Endothelial cell of umbilical vein (primary cell): Measurements from ENCODE around the gene KDM4C. TPM values are rescaled to one million over a fixed set of nuclear protein-coding genes. Genes with fewer than 3 reads are reported as not detected.

Experiments used
- BruUV-seq: library from RNA; stranded (reverse); fragments of 400-500 nt; replicated peaks from 2 replicates; lab custom pipeline; 2021; lab: Mats Ljungman, UMichigan
- CTCF ChIA-PET: fragments of 300-600, 350-600 bp; sonication (Branson Sonifier 250); formaldehyde crosslinking; loops from one replicate; lab custom pipeline; 2021; ENCODE audit warnings: antibody characterized with exemption, inconsistent platforms; lab: Charles Lee
- POLR2A ChIA-PET: fragments of 300-600, 350-600 bp; sonication (Branson Sonifier 250); formaldehyde crosslinking; loops from one replicate; lab custom pipeline; 2021; ENCODE audit warnings: antibody characterized with exemption, inconsistent platforms; lab: Charles Lee
- DNase-seq: peaks from one replicate; pipeline ENCODE4 v3.0.0-alpha.2; 2011; ENCODE audit warnings: low read depth, low spot score
- FAIRE-seq: peaks from 2 replicates; lab custom pipeline; 2011; peaks lifted over from hg19 to GRCh38; lab: Jason Lieb, UNC
- H2AFZ ChIP-seq: 2 replicates; pipeline ENCODE4 v1.6.0; 2012; ENCODE audit warnings: low read depth, low read length, control low read depth, inconsistent platforms
- H3K27ac ChIP-seq: 2 replicates; pipeline ENCODE4 v1.5.1; 2011; ENCODE audit warnings: low read depth, mild to moderate bottlenecking, control low read depth, low read length, moderate library complexity; ENCODE audit not compliant: insufficient read depth
- H3K27me3 ChIP-seq, 2 experiments: 2 replicates each; pipeline versions ENCODE4 v1.6.0 to v1.6.1; 2011; ENCODE audit warnings: low read length in 2 of 2, mixed read lengths in 1 of 2; ENCODE audit not compliant: control insufficient read depth in 2 of 2, insufficient read depth in 2 of 2
- H3K36me3 ChIP-seq, 2 experiments: 2 replicates in 1 of 2; 3 replicates in 1 of 2; pipeline ENCODE4 v1.5.1; 2011; ENCODE audit warnings: low read length in 2 of 2, mild to moderate bottlenecking in 1 of 2, moderate library complexity in 1 of 2; ENCODE audit not compliant: control insufficient read depth in 2 of 2, insufficient read depth in 2 of 2; ENCODE audit errors: extremely low read depth in 1 of 2
- H3K4me1 ChIP-seq: 3 replicates; pipeline ENCODE4 v1.5.1; 2011; ENCODE audit warnings: mild to moderate bottlenecking, low read length; ENCODE audit not compliant: control insufficient read depth, insufficient read depth; ENCODE audit errors: extremely low read depth
- H3K4me2 ChIP-seq: 2 replicates; pipeline ENCODE4 v1.6.1; 2011; ENCODE audit warnings: low read length, control low read depth, mixed read lengths; ENCODE audit not compliant: insufficient read depth
- H3K4me3 ChIP-seq, 3 experiments: fragments of 200-600 bp in 1 of 3; sonication (generic), shearing (Covaris generic) in 1 of 3; replicated peaks in 1 of 3; 2 replicates each; pipeline ENCODE4 v1.5.1; 2011 to 2016; ENCODE audit warnings: control low read depth in 3 of 3, low read length in 3 of 3, mild to moderate bottlenecking in 2 of 3, inconsistent platforms in 1 of 3, low read depth in 1 of 3, moderate library complexity in 1 of 3; ENCODE audit not compliant: insufficient read depth in 1 of 3
- H3K79me2 ChIP-seq: 2 replicates; pipeline ENCODE4 v1.6.0; 2012; ENCODE audit warnings: low read length, inconsistent platforms; ENCODE audit not compliant: control insufficient read depth, insufficient read depth
- H3K9ac ChIP-seq: replicated peaks from 2 replicates; pipeline ENCODE3; 2011; ENCODE audit warnings: low read length, control low read depth; ENCODE audit not compliant: insufficient read depth; ENCODE audit errors: extremely low read depth
- H3K9me1 ChIP-seq: replicated peaks from 3 replicates; pipeline ENCODE4 v1.6.0; 2011; ENCODE audit warnings: mild to moderate bottlenecking, low read length; ENCODE audit not compliant: control insufficient read depth, insufficient read depth; ENCODE audit errors: extremely low read depth
- H3K9me3 ChIP-seq: replicated peaks from 2 replicates; pipeline ENCODE4 v1.5.1; 2012; ENCODE audit warnings: low read length, inconsistent platforms; ENCODE audit not compliant: control insufficient read depth, insufficient read depth
- H4K20me1 ChIP-seq: replicated peaks from 2 replicates; pipeline ENCODE3; 2011; ENCODE audit warnings: mild to moderate bottlenecking, low read length; ENCODE audit not compliant: control insufficient read depth, insufficient read depth; ENCODE audit errors: extremely low read depth
- EZH2 ChIP-seq: IDR thresholded peaks from 2 replicates; pipeline ENCODE4 v1.6.1; 2012; ENCODE audit warnings: borderline replicate concordance, low read depth, mild to moderate bottlenecking, moderate library complexity, low read length, inconsistent platforms; ENCODE audit not compliant: severe bottlenecking
- FOS ChIP-seq: IDR thresholded peaks from 2 replicates; pipeline ENCODE4 v1.6.1; 2011; ENCODE audit warnings: mild to moderate bottlenecking, low read length, moderate library complexity, borderline replicate concordance; ENCODE audit not compliant: insufficient read depth
- GATA2 ChIP-seq: IDR thresholded peaks from 2 replicates; pipeline ENCODE4 v1.7.0; 2011; ENCODE audit warnings: low read depth, mild to moderate bottlenecking, moderate library complexity, mixed read lengths, low read length; ENCODE audit not compliant: insufficient read length, insufficient read depth
- JUN ChIP-seq: IDR thresholded peaks from 2 replicates; pipeline ENCODE4 v1.6.1; 2011; ENCODE audit warnings: borderline replicate concordance, low read depth; ENCODE audit not compliant: insufficient read length, insufficient read depth
- MYC ChIP-seq: IDR thresholded peaks from one replicate; pipeline ENCODE4 v1.6.1; 2011; ENCODE audit warnings: mild to moderate bottlenecking, low read depth, low read length
- POLR2A ChIP-seq: IDR thresholded peaks from 2 replicates; pipeline ENCODE4 v1.6.1; 2012; ENCODE audit warnings: low read depth, mild to moderate bottlenecking, control low read depth, low read length
- POLR2AphosphoS5 ChIP-seq: IDR thresholded peaks from 2 replicates; pipeline ENCODE4 v1.6.1; 2012; ENCODE audit warnings: low read depth, mild to moderate bottlenecking, control low read depth, low read length, moderate library complexity; ENCODE audit not compliant: insufficient read depth
- dilution Hi-C: fragments of 300-500 bp; cut with MboI; formaldehyde crosslinking; loops from one replicate; pipeline ENCODE4 v1.15.0; 2019; ENCODE audit warnings: low sequenced_read_pairs; ENCODE audit not compliant: extremely low pct_ligation_motif_present
- intact Hi-C: fragments of 100-400 bp; cut with micrococcal nuclease; formaldehyde crosslinking; loops from one replicate; pipeline ENCODE4 v1.10.0; 2022
- polyA plus RNA-seq, 4 experiments: library from polyadenylated mRNA; depleted of rRNA in 3 of 4; stranded (reverse) in 3 of 4; unstranded in 1 of 4; fragments of >200 nt; gene quantifications; 2 replicates each; pipeline versions ENCODE4 v1.2.1 to v1.2.3, GENCODE V29; 2011 to 2012; ENCODE audit warnings: missing spikeins in 1 of 4
- total RNA-seq: library from RNA; stranded (reverse); gene quantifications from 2 replicates; pipeline ENCODE4 v1.2.3, GENCODE V29; 2021
- TF ChIP-seq, protein P1 (sequence below): IDR thresholded peaks from 2 replicates; pipeline ENCODE4 v1.6.1; 2011; ENCODE audit not compliant: insufficient read depth, insufficient read length
- TF ChIP-seq, protein P2 (sequence below), 2 donors: IDR thresholded peaks; 1 replicate in 1 of 2; 2 replicates in 1 of 2; pipeline ENCODE4 v1.5.1; 2011; ENCODE audit warnings: low read length in 2 of 2, mild to moderate bottlenecking in 2 of 2, moderate library complexity in 2 of 2, control low read depth in 1 of 2, inconsistent platforms in 1 of 2, low read depth in 1 of 2; ENCODE audit not compliant: insufficient read depth in 1 of 2; ENCODE audit errors: extremely low read depth in 1 of 2

KDM4C gene
- total and polyA plus RNA-seq, 2 donors (not counting 3 experiments of a cell fraction or from before 2014, with no cell fraction given) = 5.4 to 15.0 TPM

DNA sequence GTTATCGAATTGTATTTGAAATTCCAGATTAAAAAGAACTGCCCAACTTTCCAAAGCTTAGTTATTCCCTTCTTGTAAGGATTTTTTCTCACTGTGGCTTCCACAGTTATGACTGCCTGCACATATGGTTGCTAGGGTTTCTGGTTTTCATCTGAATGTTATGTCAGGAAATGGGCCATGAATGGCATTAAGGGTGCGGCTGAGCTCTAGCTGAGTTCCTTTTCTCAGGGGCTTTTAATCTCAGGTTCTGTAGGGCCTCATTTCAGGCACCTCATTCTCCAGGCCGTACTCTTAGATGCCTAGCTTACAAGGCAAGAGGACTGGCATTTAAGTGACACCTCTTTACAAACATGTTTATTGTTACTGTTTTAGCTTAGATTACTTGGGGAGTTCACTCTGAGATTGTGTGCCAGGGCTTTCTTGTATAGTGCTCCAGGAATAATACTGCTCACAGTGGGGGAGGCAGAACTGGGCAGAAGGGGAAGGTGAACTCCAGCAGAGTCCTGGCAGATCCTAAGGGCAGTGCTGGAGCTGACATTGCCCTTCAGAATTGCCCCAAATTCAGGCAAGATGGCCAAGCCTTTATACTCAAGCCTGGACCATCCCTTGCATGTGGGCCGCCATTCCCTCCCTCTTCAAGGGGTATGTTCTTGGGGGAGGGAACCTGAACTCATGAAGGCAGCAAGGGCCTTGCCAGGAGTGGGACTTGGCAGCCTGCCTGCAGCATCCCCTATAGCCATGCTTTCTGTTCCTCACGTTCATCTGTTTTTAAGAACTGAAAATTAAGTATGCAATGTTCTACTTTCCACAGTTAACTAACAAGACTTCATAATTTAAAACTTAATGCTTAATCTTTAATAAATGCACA, 111.5 kb downstream of the KDM4C start:
- FAIRE-seq (no peak), DNase-seq (no peak)
- ChIA-PET POLR2A (no interaction called here), CTCF (interaction anchor here (1.3 kb wide), 1 partner anchor 42 kb away, joined by 3 read pairs; no protein-coding TSS in a partner anchor)
- Histone ChIP-seq H3K36me3 (no peaks in the 10 kb centered on the region), H3K4me3 (no peak overlapping the region), H3K9ac (no peak overlapping the region), H3K9me1 (no peaks in the 10 kb centered on the region), H2AFZ (no peak overlapping the region), H3K27ac (no peak overlapping the region), H3K4me1 (peaks cover 4% of the 10 kb centered on the region), H3K27me3 (no peaks in the 10 kb centered on the region), H3K4me2 (no peak overlapping the region), H3K79me2 (no peaks in the 10 kb centered on the region), H3K9me3 (no peaks in the 10 kb centered on the region), H4K20me1 (no peaks in the 10 kb centered on the region)
- intact Hi-C loops (no loop called here), dilution Hi-C loops (no loop called here)
- TF ChIP-seq FOS (no peak), GATA2 (no peak), MYC (no peak), POLR2A (no peak), JUN (no peak), POLR2AphosphoS5 (no peak), EZH2 (no peak)
- TF ChIP-seq, protein P1, sequence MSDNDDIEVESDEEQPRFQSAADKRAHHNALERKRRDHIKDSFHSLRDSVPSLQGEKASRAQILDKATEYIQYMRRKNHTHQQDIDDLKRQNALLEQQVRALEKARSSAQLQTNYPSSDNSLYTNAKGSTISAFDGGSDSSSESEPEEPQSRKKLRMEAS = no peak
- TF ChIP-seq, protein P2, sequence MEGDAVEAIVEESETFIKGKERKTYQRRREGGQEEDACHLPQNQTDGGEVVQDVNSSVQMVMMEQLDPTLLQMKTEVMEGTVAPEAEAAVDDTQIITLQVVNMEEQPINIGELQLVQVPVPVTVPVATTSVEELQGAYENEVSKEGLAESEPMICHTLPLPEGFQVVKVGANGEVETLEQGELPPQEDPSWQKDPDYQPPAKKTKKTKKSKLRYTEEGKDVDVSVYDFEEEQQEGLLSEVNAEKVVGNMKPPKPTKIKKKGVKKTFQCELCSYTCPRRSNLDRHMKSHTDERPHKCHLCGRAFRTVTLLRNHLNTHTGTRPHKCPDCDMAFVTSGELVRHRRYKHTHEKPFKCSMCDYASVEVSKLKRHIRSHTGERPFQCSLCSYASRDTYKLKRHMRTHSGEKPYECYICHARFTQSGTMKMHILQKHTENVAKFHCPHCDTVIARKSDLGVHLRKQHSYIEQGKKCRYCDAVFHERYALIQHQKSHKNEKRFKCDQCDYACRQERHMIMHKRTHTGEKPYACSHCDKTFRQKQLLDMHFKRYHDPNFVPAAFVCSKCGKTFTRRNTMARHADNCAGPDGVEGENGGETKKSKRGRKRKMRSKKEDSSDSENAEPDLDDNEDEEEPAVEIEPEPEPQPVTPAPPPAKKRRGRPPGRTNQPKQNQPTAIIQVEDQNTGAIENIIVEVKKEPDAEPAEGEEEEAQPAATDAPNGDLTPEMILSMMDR (IDR thresholded peaks at IDR 0.05; ENCODE audit: extremely low read depth in 1 of 2, insufficient read depth in 1 of 2, low read depth in 1 of 2, low read length in 2 of 2) = no peak
- BruUV-seq = no TSS peak
